Hematopoietic multipotent progenitor cell (in vitro differentiated cells): ENCODE measurements around the gene PCCA. TPM values are rescaled to one million over a fixed set of nuclear protein-coding genes. Genes with fewer than 3 reads are reported as not detected.
"Not testable (repeated sequence)": the region's sequence is repeated elsewhere in the genome, so short reads cannot be mapped to it uniquely, and the experiment has no call there.

Experiments used
- DNase-seq, 3 donors: peaks; one replicate each; pipeline ENCODE4 v3.0.0-alpha.2; 2011 to 2015; ENCODE audit warnings: low read depth in 2 of 3, low spot score in 2 of 3
- total RNA-seq: library from RNA; depleted of rRNA; stranded (reverse); fragments of >200 nt; gene quantifications from one replicate; pipeline ENCODE4 v1.2.3, GENCODE V29; 2012

Gene PCCA
- total RNA-seq, 1 donor: 11.0 TPM

- DNase-seq: no peak
These were observed 209.8 kb downstream of the PCCA start for GRCh38 chr13:100298691-100299090.

- no peak for DNase-seq
These were observed 211.3 kb downstream of the PCCA start for GRCh38 chr13:100300243-100300642.

- no peak for DNase-seq
These were observed 211.8 kb downstream of the PCCA start for GRCh38 chr13:100300708-100301107.

- DNase-seq: no peak
These were observed 212.5 kb downstream of the PCCA start for GRCh38 chr13:100301418-100301817.

- DNase-seq: no peak
These were observed 213.5 kb downstream of the PCCA start for GRCh38 chr13:100302391-100302790.

GRCh38 chr13:100304229-100304628, 215.3 kb downstream of the PCCA start:
- DNase-seq: no peak

- DNase-seq: no peak
These were observed 216.5 kb downstream of the PCCA start for GRCh38 chr13:100305398-100305797.

- DNase-seq: no peak
These were observed 217.1 kb downstream of the PCCA start for GRCh38 chr13:100306030-100306429.

GRCh38 chr13:100306434-100306999, 217.6 kb downstream of the PCCA start:
- no peak for DNase-seq

GRCh38 chr13:100314132-100314910, 225.4 kb downstream of the PCCA start:
- no peak for DNase-seq

GRCh38 chr13:100315522-100315921, 226.6 kb downstream of the PCCA start:
- DNase-seq: no peak

- DNase-seq: not testable (repeated sequence)
These were observed 229.6 kb downstream of the PCCA start for GRCh38 chr13:100318473-100318872.

GRCh38 chr13:100323937-100324336, 235.0 kb downstream of the PCCA start:
- no peak for DNase-seq

GRCh38 chr13:100330662-100331061, 241.8 kb downstream of the PCCA start:
- no peak for DNase-seq

- no peak for DNase-seq
These were observed 244.2 kb downstream of the PCCA start for GRCh38 chr13:100333141-100333540.

- DNase-seq: no peak
These were observed 245.3 kb downstream of the PCCA start for GRCh38 chr13:100334214-100334613.

GRCh38 chr13:100336795-100337516, 248.1 kb downstream of the PCCA start:
- DNase-seq: no peak

GRCh38 chr13:100338275-100338674, 249.4 kb downstream of the PCCA start:
- no peak for DNase-seq

GRCh38 chr13:100339411-100339940, 250.6 kb downstream of the PCCA start:
- no peak for DNase-seq

GRCh38 chr13:100340865-100341264, 252.0 kb downstream of the PCCA start:
- no peak for DNase-seq

GRCh38 chr13:100341327-100341726, 252.4 kb downstream of the PCCA start:
- no peak for DNase-seq

- no peak for DNase-seq
These were observed 255.7 kb downstream of the PCCA start for GRCh38 chr13:100344544-100344943.
